Mesothelial cell of epicardium (in vitro differentiated cells): ENCODE measurements around the gene SLC26A9. TPM values are rescaled to one million over a fixed set of nuclear protein-coding genes. Genes with fewer than 3 reads are reported as not detected.
"Not testable (repeated sequence)": the region's sequence is repeated elsewhere in the genome, so short reads cannot be mapped to it uniquely, and the experiment has no call there.

ENCODE experiments used
- DNase-seq, 2 experiments: peaks; one replicate each; pipeline ENCODE4 v3.0.0; 2021; ENCODE audit warnings: low spot score in 2 of 2; ENCODE audit not compliant: unreplicated experiment in 2 of 2
- H3K27ac Mint-ChIP-seq: 2 replicates; pipeline ENCODE4 v1.8.0; 2021; ENCODE audit warnings: mixed read lengths
- H3K27me3 Mint-ChIP-seq: 2 replicates; pipeline ENCODE4 v1.8.0; 2021; ENCODE audit warnings: low read depth, mixed read lengths
- H3K36me3 Mint-ChIP-seq: 2 replicates; pipeline ENCODE4 v1.8.0; 2021; ENCODE audit warnings: mixed read lengths
- H3K4me1 Mint-ChIP-seq: 2 replicates; pipeline ENCODE4 v1.8.0; 2021; ENCODE audit warnings: mixed read lengths
- H3K4me3 Mint-ChIP-seq: 2 replicates; pipeline ENCODE4 v1.8.0; 2021; ENCODE audit warnings: mild to moderate bottlenecking, moderate library complexity, mixed read lengths
- H3K9me3 Mint-ChIP-seq: 2 replicates; pipeline ENCODE4 v1.8.0; 2021; ENCODE audit warnings: mixed read lengths
- CTCF ChIP-seq: fragments of 200-600 bp; sonication (generic); IDR thresholded peaks from one replicate; pipeline ENCODE4 v1.5.0; 2021; ENCODE audit warnings: antibody characterized with exemption; ENCODE audit not compliant: unreplicated experiment
- total RNA-seq: library from RNA; stranded (reverse); gene quantifications from 3 replicates; pipeline ENCODE4 v1.2.1, GENCODE V29; 2021

Gene SLC26A9
- total RNA-seq, 1 donor from 2014 or later = not detected

- Mint-ChIP-seq H3K36me3 (peaks cover 9% of the 10 kb centered on the region), H3K4me1 (peaks cover 9% of the 10 kb centered on the region), H3K9me3 (peaks cover 30% of the 10 kb centered on the region), H3K4me3 (no peak overlapping the region), H3K27me3 (no peaks in the 10 kb centered on the region), H3K27ac (no peak overlapping the region)
- DNase-seq = no peak
- no peak for TF ChIP-seq CTCF
Observed at GRCh38 chr1:205879974-205880373, 63.3 kb downstream of the SLC26A9 start.

GRCh38 chr1:205878026-205878425 lies 65.2 kb downstream of the SLC26A9 start:
- H3K4me3 Mint-ChIP-seq = no peak overlapping the region
- no peaks in the 10 kb centered on the region for H3K27me3 Mint-ChIP-seq
- TF ChIP-seq CTCF = no peak
- H3K27ac Mint-ChIP-seq = no peak overlapping the region
- DNase-seq = no peak
- H3K36me3 Mint-ChIP-seq = peaks cover 9% of the 10 kb centered on the region
- H3K9me3 Mint-ChIP-seq = peaks cover 30% of the 10 kb centered on the region
- H3K4me1 Mint-ChIP-seq = peaks cover 9% of the 10 kb centered on the region

- H3K36me3 Mint-ChIP-seq, DNase-seq, H3K27me3 Mint-ChIP-seq, H3K4me1 Mint-ChIP-seq, H3K4me3 Mint-ChIP-seq, H3K9me3 Mint-ChIP-seq, H3K27ac Mint-ChIP-seq: not testable (repeated sequence)
Observed at GRCh38 chr1:205873148-205873547, 70.1 kb downstream of the SLC26A9 start.

GRCh38 chr1:205870236-205870635 lies 73.0 kb downstream of the SLC26A9 start:
- Mint-ChIP-seq H3K9me3 (peaks cover 4% of the 10 kb centered on the region), H3K4me1 (no peaks in the 10 kb centered on the region), H3K27ac (no peak overlapping the region), H3K4me3 (no peak overlapping the region), H3K36me3 (no peaks in the 10 kb centered on the region), H3K27me3 (no peaks in the 10 kb centered on the region)
- DNase-seq = no peak
- no peak for TF ChIP-seq CTCF

Other genes starting within 250 kb of the SLC26A9 start
- 280 to 304 TPM (median 289 TPM) in 3 replicates for gene NUCKS1, start 193.3 kb downstream of the SLC26A9 start, total RNA-seq
- gene RAB29, start 168.0 kb downstream of the SLC26A9 start, total RNA-seq = 8.7 to 10.4 TPM (median 8.7 TPM) in 3 replicates
- 18.9 to 21.5 TPM (median 19.4 TPM) in 3 replicates for gene SLC41A1, start 130.3 kb downstream of the SLC26A9 start, total RNA-seq
- not detected in 3 replicates for gene PM20D1, start 93.3 kb downstream of the SLC26A9 start, total RNA-seq
- 1.3 to 1.5 TPM (median 1.4 TPM) in 3 replicates for gene RAB7B, start 59.9 kb upstream of the SLC26A9 start, total RNA-seq
- 0.16 TPM in 1 of 3 replicates, not detected in the others for gene CTSE, start 80.4 kb upstream of the SLC26A9 start, total RNA-seq
- not detected in 3 replicates for gene RHEX, start 109.7 kb upstream of the SLC26A9 start, total RNA-seq
- not detected in 3 replicates for gene AVPR1B, start 173.9 kb upstream of the SLC26A9 start, total RNA-seq